Raji (cell line): ENCODE measurements around the gene SP140L.

ENCODE experiments used
- POLR2A ChIP-seq: IDR thresholded peaks from 2 replicates; pipeline ENCODE4 v1.6.1; 2011; ENCODE audit warnings: low read depth, low read length, control low read depth; ENCODE audit not compliant: insufficient read depth

Gene SP140L

DNA sequence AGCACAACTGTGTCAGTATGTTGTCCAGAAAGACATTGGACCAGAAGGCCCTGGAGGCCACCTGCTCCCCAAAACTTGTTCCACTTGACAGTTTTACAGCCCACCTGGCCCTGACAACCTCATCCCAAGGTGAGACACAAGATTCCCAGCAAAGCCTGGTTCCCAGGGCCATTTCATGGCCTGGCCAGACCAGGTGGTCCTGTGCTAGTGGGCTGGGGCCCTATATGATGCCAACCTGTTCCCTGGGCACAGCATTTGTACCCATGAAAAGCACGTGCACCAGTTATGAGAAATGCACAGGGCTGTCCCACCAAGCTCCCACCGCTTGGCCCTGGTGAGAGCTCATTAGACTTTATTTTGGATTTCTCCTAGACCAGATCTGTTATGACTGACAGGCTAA, 6.0 kb upstream of the SP140L start:
- TF ChIP-seq POLR2A: no peak

DNA sequence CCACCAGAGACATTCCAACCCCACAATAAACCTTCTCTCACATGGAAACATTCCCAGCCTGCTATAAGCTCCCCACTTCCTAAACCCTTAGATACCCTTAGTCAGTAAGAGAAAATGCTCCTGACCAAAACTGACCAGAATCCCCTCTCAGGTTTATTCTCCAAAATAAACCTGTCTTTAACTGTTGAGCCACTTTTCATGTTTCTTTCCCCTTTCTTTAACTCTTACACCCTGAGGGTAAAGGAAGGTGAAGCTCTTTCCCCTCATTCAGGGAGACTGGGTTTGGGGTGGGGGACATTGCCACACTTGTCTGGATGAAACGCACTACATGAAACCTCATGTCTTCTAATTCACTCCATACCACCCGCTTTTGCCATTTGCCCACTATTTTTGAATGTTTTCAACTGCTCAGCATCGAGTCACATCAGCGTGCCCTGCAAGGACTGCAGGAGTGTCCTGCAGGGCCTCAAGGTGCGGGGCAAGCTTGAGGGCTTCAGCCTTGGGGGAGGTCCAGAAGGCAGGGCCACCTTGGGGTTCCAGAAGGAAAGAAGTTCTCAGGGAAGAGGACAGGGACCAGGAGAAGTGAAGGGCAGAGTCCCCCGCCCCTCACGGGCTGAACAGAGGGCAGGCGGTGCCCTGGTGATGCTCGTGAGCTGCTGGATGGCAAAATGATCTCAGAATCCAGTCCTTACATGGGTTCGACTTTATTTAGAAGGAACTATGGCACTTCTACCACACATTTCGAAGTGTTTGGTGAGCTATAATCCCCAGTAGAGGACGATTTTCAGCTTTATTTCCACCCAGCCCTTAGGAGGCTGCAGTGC, 4.2 kb upstream of the SP140L start:
- no peak for TF ChIP-seq POLR2A

DNA sequence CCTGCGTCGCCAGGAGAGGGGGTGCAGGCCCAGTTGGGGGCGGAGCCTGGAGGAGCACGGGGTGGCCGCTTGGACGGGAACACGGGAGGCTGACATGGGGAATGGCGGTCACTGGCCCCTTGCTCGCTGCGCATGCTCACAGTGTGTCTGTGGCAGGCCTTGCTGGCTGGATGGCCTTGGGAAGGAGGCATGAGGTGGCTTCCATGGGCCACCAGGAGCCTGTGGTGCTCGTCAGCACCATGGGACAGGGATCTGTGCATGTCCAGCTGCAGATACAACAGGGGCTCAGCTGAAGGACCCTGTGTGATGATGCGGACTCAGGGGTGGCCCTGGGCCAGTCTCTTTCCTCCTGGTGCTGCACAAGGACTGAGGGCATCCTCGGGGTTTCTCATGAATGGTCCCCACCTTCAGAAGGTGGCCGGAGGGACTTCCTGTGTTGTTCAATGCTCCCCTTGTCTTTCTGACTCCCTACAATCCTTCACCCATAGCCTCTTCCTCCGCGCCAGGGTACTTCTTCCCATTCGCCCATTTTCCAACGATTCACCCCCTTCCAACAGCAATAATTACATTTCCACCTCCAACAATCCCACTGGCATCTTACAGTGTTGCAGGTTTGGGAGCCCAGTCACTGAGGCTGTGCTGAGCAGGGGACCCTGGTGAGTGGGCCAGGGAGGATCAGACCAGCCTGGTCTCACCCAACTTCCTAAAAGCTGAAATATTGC, 3.4 kb upstream of the SP140L start:
- no peak for TF ChIP-seq POLR2A

DNA sequence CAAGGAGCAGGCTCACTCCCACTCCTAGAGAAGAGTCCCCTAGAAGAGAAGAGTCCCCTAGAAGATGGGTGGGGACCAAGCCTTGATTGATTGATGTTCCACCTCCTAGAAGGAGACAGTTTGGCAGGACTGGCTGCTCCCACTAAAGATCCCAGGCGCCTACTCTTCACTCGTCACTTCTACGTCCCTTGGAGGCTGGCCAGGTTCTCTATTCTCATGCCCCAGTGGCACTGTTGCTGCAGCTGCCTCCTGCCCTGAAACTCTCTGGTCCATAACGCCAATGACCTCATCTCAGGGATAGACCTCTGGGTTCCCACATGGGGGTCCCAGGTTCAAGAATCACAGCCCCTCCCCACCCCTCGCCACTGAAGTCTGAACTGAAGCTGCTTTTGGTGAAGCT, 2.5 kb upstream of the SP140L start:
- no peak for TF ChIP-seq POLR2A

DNA sequence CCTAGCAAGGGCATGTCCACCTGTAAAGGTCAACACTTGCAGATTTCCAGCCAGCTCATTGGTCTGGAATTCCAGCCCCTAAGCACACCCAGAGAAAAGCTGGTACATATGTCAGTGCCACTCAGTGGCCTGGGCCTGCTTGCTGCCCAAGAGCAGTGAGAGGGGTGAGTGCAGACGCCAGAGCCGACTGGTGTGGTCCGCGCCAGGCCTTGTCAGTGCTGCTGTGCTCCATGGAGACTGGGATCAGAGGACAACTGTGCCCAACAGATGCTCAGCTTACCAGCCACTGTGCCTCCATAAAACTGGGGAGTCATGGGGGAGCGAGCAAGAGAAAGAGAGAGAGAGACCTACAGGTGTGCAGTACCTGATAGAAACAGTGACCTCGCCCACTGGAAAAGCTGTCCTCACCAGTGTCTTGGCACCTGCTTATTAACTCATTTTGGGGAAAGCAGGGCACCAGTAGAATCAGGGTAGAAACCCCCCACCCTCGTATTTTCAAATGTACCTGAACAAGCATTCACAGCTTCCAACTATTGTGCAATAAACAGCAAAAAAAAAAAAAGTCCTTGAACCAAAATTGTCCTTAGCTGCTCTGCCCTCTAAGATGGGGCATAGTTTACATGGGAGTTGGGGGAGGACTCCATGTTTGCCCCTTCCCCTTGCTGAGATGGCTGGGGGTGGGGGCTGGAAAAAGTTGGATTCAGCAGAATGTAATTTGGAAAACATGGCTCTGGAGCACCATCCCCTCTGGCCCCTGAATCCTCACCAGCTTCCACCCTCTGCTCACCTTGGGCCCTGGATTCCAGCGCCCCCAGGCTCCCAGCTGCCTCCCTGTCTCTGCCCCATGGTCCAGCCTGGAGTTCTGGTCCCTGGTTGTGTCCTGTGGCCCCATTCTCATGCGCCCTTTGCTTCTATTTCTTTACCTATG, 1.4 kb upstream of the SP140L start:
- TF ChIP-seq POLR2A: no peak

DNA sequence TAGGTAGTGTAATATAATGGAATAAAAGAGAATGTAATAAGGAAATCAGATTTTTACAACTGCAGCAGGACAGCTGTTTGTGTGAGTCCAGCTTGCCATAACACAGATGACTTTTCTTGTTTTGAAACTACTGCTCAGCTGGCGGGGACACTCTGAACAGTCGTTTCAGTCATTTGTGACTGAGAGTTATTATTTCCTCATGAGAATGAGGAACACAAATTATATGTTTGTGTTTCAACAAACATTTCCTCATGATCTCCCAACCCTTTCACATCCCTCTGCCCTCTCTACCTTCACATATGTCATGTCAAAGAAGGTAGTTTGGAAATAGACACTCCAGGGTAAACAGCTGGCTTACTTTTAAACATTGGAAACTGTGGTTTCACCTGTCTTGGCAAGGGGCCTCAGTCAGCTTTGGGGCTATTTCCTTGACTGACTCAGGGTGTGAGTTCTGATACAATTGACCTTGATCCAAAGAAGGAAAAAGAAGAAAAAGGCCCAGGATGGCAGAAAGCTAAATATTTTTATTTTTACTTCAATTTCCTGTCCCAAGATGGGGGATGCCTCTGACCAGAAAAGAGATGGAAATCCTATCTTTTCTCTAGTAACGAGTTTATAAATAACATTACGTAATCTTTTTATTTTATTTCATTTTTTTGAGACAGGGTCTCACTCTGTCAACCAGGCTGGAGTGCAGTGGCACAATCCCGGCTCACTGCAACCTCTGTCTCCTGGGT, 593 bp downstream of the SP140L start:
- no peak for TF ChIP-seq POLR2A

DNA sequence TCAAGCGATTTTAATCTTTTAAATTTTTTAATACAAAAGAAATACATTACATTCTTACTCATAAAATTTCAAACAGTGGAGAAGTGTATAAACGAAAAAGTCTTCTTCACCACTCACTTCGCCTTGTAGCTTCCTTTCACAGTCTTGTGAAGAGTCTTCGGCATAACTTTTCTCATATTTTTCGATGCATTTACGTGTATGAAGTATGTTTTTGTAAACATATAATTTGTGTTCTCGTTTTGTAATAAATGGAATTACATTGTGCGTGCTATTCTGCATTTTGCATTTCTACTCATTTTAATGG, 1.1 kb downstream of the SP140L start:
- TF ChIP-seq POLR2A: no peak

DNA sequence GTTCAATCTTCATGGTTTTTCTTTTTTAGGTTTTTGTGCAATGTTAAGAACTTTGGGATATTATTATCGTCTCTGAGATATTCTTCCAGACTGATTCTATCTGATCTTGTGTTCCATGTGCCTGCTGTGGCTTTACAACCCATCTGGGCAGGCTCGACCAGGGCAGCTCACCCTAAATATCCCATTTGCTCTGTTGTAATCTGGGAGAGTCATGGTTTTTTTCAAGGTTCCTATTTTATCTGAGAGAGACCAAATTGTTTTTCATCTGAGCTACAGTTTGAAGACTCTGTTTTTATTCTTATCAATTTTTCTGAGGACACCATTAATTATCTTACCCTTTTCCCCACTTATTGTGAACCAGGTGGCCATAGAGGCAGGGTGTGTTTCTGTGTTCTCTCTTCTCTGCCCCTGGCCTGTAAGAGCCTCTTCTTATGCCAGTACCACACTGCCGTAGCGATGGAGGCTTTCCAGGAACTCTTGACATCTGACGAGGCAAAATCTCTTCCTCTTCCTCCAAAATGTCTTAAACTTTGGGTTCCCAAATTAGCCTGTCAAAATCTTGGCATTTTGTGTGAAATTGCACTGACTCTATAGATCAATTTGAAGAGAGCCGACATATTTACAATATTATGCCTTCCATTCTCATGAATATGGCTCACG, 3.1 kb downstream of the SP140L start:
- no peak for TF ChIP-seq POLR2A

DNA sequence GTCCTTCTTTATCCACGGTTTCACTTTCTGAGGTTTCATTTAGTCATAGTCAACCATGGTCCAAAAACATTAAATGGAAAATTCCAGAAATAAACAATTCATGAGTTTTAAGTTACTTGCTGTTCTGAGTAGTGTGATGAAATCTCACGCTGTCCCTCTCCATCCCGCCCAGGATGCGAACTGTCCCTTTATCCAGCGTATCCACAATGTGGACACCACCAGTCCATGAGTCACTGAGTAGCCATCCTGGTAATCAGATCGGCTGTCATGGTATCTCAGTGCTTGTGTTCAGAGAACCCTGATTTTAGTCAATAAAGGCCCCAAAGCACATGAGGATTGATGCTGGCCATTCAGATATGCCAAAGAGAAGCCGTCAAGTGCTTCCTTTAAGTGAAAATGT, 3.7 kb downstream of the SP140L start:
- TF ChIP-seq POLR2A: no peak

DNA sequence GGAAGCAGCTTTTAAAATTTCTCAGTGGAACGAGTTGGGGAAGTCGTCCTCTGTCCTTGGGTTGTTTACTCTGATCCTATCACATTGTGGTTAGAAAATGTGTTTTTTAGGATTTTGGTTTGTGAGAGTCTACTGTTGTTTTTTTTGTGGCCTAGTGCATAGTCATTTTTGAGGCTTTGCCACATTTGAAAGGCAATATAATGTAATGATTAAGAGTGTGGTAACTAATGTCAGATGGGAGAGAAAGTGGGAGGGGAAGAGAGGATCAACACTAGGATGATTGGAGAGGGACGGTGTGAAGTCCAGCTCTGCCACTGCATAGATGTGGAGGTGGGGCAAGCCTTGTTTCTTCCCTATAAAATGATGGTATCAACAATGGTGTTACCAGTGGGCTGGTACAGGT, 8.5 kb downstream of the SP140L start:
- no peak for TF ChIP-seq POLR2A

DNA sequence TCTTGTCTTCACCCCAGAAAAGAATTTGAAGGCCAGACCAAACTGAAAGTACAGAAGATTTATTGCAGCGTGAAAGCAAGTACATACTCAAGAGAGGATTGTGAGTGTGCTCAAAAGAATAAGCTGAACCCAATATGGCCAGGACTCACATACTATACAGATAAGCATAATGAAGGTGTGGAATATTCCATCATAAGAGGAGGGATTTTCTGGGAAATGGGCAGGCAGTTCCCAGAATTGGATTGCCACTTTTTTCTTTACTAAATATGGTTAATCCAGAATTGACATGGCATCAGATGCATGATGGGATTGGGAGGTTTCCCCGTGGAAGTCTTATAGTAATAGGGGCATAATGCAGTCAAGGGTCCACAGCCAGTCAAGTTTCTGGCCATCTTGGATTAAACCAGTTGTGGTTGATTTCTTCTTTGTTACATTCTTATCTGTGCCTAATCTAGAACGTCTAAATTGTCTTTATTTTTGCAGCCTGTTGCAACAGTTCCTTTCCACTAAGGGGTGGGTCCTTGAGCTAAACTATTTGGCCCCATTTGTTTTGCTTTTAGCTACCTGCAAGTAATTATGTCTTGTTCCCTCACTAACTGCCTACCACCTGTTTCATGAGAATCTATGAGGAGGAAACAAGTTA, 9.0 kb downstream of the SP140L start:
- no peak for TF ChIP-seq POLR2A

DNA sequence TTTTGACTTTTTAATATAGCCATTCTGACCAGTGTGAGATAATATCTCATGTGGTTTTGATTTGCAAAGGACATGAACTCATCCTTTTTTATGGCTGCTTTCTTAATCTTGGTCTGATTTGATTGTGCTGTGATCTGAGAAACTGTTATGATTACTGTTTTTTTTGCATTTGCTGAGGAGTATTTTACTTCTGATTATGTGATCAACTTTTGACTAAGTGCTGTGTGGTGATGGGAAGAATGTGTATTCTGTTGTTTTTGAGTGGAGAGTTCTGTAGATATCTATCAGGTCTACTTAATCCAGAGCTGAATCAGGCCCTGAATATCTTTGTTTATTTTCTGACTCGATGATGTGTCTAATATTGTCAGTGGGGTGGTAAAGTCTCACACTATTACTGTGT, 16.8 kb downstream of the SP140L start:
- no peak for TF ChIP-seq POLR2A

DNA sequence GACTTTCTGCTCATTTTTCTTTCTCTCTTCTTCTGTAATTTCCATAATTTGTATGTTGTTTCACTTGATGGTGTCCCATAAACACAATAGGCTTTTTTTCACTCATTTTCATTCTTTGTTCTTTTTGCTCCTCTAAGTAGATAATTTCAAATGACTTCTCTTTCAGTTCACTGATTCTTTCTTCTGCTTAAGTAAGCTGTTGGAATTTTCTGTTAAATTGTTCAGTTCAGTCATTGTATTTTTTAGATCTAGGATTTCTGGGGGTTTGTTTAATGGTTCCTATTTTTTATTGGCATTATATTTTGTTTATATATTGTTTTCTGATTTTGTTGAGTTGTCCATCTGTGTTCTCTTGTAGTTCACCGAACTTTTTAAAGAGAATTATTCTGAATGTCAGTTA, 19.5 kb downstream of the SP140L start:
- no peak for TF ChIP-seq POLR2A
